Amniotic stem cell (primary cell): ENCODE data around the gene MYL5.
"Not testable (repeated sequence)": the region's sequence is repeated elsewhere in the genome, so short reads cannot be mapped to it uniquely, and the experiment has no call there.

Source experiments
- DNase-seq: peaks from one replicate; lab custom pipeline; 2025; lab: John Stamatoyannopoulos, UW

Gene MYL5

DNA sequence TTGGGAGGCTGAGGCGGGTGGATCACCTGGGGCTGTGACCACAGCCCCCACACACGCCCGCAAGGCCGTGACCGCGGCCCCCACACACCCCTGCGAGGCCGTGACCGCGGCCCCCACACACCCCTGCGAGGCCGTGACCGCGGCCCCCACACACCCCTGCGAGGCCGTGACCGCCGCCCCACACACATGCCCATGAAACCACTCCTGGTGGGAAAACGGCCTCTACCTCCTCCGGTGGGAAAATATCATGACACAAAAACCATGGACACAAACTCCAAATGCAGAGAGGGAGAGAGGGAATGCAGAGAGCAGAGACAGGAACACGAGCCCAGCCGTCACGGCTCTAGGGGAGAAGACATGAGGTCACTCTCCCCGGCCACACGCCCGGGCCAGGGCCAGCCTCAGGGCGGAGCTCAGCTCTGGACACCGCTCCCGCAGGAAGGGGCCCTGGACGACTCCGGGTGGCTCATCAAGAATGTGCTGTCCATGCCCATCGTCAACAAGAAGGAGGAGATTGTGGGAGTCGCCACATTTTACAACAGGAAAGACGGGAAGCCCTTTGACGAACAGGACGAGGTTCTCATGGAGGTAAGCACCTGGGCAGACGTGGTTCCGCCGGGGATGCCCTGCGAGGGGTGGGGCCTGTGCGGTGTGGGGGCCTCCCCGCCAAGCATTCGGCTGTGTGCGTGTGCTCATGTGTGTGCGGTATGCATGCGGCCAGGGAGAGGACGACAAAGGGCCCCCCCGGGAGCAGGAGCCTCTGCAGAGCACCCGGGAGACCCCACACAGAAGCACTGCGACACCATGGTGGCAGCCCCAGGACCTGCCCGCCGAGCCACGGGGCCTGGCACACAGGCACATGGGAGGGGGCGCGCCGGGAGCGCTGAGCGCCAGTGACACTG, 17.7 kb upstream of the MYL5 start:
- no peak for DNase-seq

- DNase-seq = no peak
These were observed 17.0 kb upstream of the MYL5 start for GRCh38 chr4:657338-657833.

DNA sequence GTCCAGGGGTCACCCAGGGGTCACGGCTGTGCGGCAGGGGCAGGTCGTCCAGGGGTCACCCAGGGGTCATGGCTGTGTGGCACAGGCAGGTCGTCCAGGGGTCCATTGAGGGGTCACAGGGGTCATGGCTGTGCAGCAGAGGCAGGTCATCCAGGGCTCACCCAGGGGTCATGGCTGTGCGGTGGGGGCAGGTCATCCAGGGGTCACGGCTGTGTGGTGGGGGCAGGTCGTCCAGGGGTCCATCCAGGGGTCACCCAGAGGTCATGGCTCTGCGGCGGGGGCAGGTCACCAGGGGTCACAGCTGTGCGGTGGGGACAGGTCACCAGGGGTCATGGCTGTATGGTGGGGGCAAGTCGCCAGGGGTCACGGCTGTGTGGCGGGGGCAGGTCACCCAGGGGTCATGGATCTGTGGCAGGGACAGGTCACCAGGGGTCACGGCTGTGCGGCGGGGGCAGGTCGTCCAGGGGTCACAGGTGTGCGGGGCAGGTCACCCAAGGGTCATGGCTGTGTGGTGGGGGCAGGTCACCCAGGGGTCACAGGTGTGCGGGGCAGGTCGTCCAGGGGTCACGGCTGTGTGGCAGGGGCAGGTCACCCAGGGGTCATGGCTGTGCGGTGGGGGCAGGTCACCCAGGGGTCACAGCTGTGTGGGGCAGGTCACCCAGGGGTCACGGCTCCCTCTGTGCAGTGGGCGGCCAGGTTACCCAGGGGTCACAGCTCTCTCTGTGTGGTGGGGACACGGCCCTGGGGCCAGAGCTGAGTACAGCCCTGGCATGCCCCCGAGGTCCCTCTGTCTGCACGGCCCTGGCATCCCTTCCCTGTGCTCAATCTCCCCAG, 16.3 kb upstream of the MYL5 start:
- no peak for DNase-seq

- DNase-seq = no peak
These were observed 15.4 kb upstream of the MYL5 start for GRCh38 chr4:658681-659667.

GRCh38 chr4:659851-660250, 14.5 kb upstream of the MYL5 start:
- DNase-seq = no peak

GRCh38 chr4:660401-660800, 13.9 kb upstream of the MYL5 start:
- DNase-seq = no peak

- no peak for DNase-seq
These were observed 13.1 kb upstream of the MYL5 start for GRCh38 chr4:661231-661630.

- DNase-seq = no peak
These were observed 12.2 kb upstream of the MYL5 start for GRCh38 chr4:661881-662761.

- no peak for DNase-seq
These were observed 11.3 kb upstream of the MYL5 start for GRCh38 chr4:663046-663437.

GRCh38 chr4:663438-664428, 10.6 kb upstream of the MYL5 start:
- no peak for DNase-seq

DNA sequence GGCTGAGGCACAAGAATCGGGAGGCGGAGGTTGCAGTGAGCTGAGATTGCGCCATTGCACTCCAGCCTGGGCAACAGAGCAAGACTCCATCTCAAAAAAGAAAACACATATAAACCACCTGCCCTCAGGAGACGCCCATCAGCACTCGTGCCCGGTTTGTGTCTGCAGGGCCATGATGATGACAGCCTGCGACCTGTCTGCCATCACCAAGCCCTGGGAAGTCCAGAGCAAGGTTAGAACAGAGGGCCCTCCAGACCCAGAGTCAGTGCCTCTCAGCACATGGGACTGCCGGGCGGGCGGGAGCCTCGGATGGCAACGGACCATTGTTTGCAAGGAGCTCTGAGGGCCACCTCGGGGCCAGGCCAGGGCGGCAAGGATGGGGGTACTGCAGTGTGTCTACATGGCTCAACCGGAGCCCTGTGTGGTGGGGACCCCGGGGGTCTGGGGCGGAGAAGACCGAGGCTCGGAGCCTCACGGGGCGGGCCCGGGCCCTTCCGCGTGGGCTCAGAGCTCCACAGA, 9.6 kb upstream of the MYL5 start:
- no peak for DNase-seq

- no peak for DNase-seq
These were observed 9.0 kb upstream of the MYL5 start for GRCh38 chr4:665381-665750.

GRCh38 chr4:665751-666435, 8.4 kb upstream of the MYL5 start:
- no peak for DNase-seq

GRCh38 chr4:666436-666810, 7.9 kb upstream of the MYL5 start:
- no peak for DNase-seq

DNA sequence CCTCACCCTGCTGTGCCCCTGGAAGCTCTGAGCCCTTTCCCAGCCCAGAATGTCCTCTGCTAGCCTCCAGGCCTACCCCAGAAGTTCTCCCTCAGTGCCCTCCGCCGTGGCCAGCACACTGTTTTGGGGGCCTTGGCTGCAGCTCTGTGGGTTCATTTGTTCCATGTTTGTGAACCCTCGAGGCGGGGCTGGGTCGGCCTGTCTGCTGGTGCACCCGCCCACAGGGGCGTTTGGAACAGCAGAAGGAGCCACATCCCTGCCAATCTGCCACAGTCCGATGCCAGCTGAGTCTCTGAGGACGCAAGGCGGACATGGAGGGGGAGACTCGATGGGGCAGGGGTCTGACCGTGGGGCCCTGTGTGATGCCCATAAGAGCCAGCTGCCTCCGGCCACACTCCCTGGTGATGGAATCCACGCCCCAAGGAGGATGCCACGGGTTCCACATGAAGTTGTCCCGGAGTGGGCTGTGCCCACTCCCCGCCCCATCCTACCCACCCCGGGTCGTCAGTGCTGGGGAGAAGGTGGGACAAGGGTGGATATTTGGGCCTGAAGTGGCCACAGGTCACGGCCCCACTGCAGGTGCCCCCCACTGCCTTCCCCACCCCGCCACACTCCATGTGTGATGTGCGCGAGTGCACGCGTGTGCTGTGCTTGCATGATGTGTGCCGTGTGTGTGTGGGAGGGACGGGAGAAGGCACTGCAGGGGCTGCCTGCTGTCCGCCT, 7.4 kb upstream of the MYL5 start:
- no peak for DNase-seq

DNA sequence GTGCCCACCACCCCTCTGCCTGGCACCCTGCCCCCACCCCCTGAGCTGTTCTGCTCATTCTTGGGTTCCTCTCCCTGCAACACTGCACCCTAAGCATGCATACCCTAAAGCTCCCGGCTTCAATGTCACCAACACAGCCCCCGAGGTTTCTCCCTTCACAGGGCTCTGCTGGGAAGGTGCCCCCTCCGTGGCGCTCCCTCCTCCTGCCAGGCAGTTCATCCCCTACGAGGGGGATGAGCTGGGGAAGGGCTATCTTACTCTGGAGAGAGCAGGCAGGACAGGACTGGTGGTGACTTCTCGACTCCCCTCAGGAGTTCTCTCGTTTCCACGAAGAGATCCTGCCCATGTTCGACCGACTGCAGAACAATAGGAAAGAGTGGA, 6.8 kb upstream of the MYL5 start:
- DNase-seq = no peak

DNA sequence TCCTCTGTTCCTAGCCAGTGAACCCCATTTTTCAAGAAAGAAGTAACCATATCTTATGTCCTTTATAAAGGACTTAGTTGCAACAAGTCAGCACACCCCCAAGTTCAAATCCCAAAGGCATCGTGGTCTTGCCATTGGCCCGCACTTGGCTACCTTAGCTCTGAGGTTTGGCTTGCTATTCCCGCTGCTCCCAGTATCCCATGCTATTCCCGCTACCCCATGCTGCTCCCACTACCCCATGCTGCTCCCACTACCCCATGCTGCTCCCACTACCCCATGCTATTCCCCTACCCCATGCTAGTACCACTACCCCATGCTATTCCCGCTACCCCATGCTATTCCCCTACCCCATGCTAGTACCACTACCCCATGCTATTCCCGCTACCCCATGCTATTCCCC, 6.1 kb upstream of the MYL5 start:
- DNase-seq = not testable (repeated sequence)
